PC-9 (cell line): ENCODE measurements around the gene SPATC1L.

Experiments
- CTCF ChIP-seq: fragments of 200-600 bp; sonication (generic); conservative IDR thresholded peaks from 2 replicates; pipeline ENCODE4 v1.6.1; 2017; ENCODE audit warnings: mixed run types, antibody characterized with exemption, mild to moderate bottlenecking, moderate library complexity
- EZH2 ChIP-seq: fragments of 200-600 bp; sonication (generic); IDR thresholded peaks from 2 replicates; pipeline ENCODE4 v1.8.0; 2017; ENCODE audit warnings: antibody characterized with exemption, low read depth

GRCh38 chr21:46220275-46220810 is 36.1 kb upstream of the SPATC1L start:
- TF ChIP-seq CTCF (no peak), EZH2 (no peak)
